ENCODE results near the gene RAET1G. TPM values are rescaled to one million over a fixed set of nuclear protein-coding genes. Genes with fewer than 3 reads are reported as not detected.
A peak's percentile ranks its signal among the peaks of the same experiment; 100 is the strongest.
"Not testable (repeated sequence)": the region's sequence is repeated elsewhere in the genome, so short reads cannot be mapped to it uniquely, and the experiment has no call there.

The RAET1G gene
- 1 to 10 TPM in 1 of 2 donors, not detected in 1; 4.4 TPM for total RNA-seq

GRCh38 chr6:149922642-149923326, at the start of gene RAET1G:
Gene RAET1G, minus strand, starts transcription at chr6:149923121. Its CDS starts 111 bp downstream, at chr6:149923010.
- under 1% methylated on average over 34 of the region's 40 CpGs for WGBS
- H3K27me3 ChIP-seq (replicated peaks; ENCODE audit: insufficient read depth), result no peaks in the 10 kb centered on the region
- intact Hi-C loops (cut with DNase I), result loop anchor here (10.0 kb wide), 2 partner anchors 198 to 358 kb away; partner anchors contain the start of gene GINM1
- H3K9me3 ChIP-seq, result no peaks in the 10 kb centered on the region
- no peaks in the 10 kb centered on the region for H3K36me3 ChIP-seq
- peak; percentile 86 for TF ChIP-seq POLR2AphosphoS5 (IDR thresholded peaks at IDR 0.05)
- peak in 1 of 4 experiments; percentile 4 for TF ChIP-seq CTCF (IDR thresholded peaks at IDR 0.05)
- peak; percentile 83 for TF ChIP-seq POLR2A (IDR thresholded peaks at IDR 0.05)
- H3K27ac ChIP-seq, result no peak within 1 kb of the TSS
- DNase-seq (ENCODE audit: low spot score), result peak; percentile 90
- no peaks in the 10 kb centered on the region for H3K4me1 ChIP-seq (replicated peaks)
- peak within 1 kb of the TSS; percentile 30 to 46 for H3K4me3 ChIP-seq

GRCh38 chr6:149969635-149970034, 46.7 kb upstream of the RAET1G start:
- Histone ChIP-seq H3K27ac (no peak overlapping the region), H3K4me1 (replicated peaks) (no peaks in the 10 kb centered on the region), H3K4me3 (no peak overlapping the region), H3K27me3 (replicated peaks; ENCODE audit: insufficient read depth) (peaks cover 6% of the 10 kb centered on the region), H3K36me3 (no peaks in the 10 kb centered on the region), H3K9me3 (no peaks in the 10 kb centered on the region)
- WGBS, result 67% methylated on average over 2 of the region's 2 CpGs
- DNase-seq (ENCODE audit: low spot score), result no peak
- TF ChIP-seq CTCF (IDR thresholded peaks at IDR 0.05) (no peak), POLR2A (IDR thresholded peaks at IDR 0.05) (no peak), POLR2AphosphoS5 (IDR thresholded peaks at IDR 0.05) (no peak)
- intact Hi-C loops (cut with DNase I), result no loop called here

- H3K27ac ChIP-seq; H3K4me1 ChIP-seq (replicated peaks); H3K4me3 ChIP-seq; DNase-seq (ENCODE audit: low spot score); H3K9me3 ChIP-seq; H3K36me3 ChIP-seq; H3K27me3 ChIP-seq (replicated peaks; ENCODE audit: insufficient read depth); intact Hi-C loops (cut with DNase I): not testable (repeated sequence)
- 85% methylated on average over 2 of the region's 2 CpGs for WGBS
These were observed 46.0 kb upstream of the RAET1G start for GRCh38 chr6:149968909-149969308.

GRCh38 chr6:149967999-149968398, 45.1 kb upstream of the RAET1G start:
- H3K27ac ChIP-seq; H3K9me3 ChIP-seq; intact Hi-C loops (cut with DNase I); H3K36me3 ChIP-seq; H3K27me3 ChIP-seq (replicated peaks; ENCODE audit: insufficient read depth); H3K4me1 ChIP-seq (replicated peaks); H3K4me3 ChIP-seq; DNase-seq (ENCODE audit: low spot score): not testable (repeated sequence)
- WGBS, result 64% methylated on average over 2 of the region's 2 CpGs

- TF ChIP-seq CTCF (IDR thresholded peaks at IDR 0.05), result no peak
- no peak for TF ChIP-seq POLR2A (IDR thresholded peaks at IDR 0.05)
- no peak for TF ChIP-seq POLR2AphosphoS5 (IDR thresholded peaks at IDR 0.05)
- Histone ChIP-seq H3K27ac (no peak overlapping the region), H3K27me3 (replicated peaks; ENCODE audit: insufficient read depth) (peaks cover 8% of the 10 kb centered on the region), H3K9me3 (no peaks in the 10 kb centered on the region), H3K4me3 (no peak overlapping the region), H3K36me3 (no peaks in the 10 kb centered on the region), H3K4me1 (replicated peaks) (peaks cover 9% of the 10 kb centered on the region)
- no peak for DNase-seq (ENCODE audit: low spot score)
- 95% methylated on average over 4 of the region's 4 CpGs for WGBS
- intact Hi-C loops (cut with DNase I), result no loop called here
These were observed 44.7 kb upstream of the RAET1G start for GRCh38 chr6:149967591-149967990.

GRCh38 chr6:149966319-149966718, 43.4 kb upstream of the RAET1G start:
- H3K36me3 ChIP-seq; DNase-seq (ENCODE audit: low spot score); H3K27me3 ChIP-seq (replicated peaks; ENCODE audit: insufficient read depth); H3K4me1 ChIP-seq (replicated peaks); intact Hi-C loops (cut with DNase I); H3K9me3 ChIP-seq; H3K4me3 ChIP-seq; H3K27ac ChIP-seq: not testable (repeated sequence)
- 90% methylated on average over 2 of the region's 2 CpGs for WGBS
